ENCODE data around the gene PEX11B. TPM values are rescaled to one million over a fixed set of nuclear protein-coding genes. Genes with fewer than 3 reads are reported as not detected.
A peak's percentile ranks its signal among the peaks of the same experiment; 100 is the strongest.

Gene PEX11B
- total and polyA plus RNA-seq, 2 donors from 2014 or later = 35.7 to 50.5 TPM

GRCh38 chr1:145944532-145944931, 26.0 kb upstream of the PEX11B start:
- H3K4me3 ChIP-seq (ENCODE audit: low read length in 3 of 3) = no peak overlapping the region
- intact Hi-C loops (cut with DNase I) = no loop called here
- DNase-seq (no peak), FAIRE-seq (no peak)
- peaks cover 0 to 3% (median 0%) of the 10 kb centered on the region in 3 donors for H3K36me3 ChIP-seq (ENCODE audit: control insufficient read depth in 2 of 3, insufficient read depth in 3 of 3, low read length in 3 of 3)
- no peak overlapping the region for H3K9ac ChIP-seq (ENCODE audit: low read length in 3 of 3)
- TF ChIP-seq, protein P1, sequence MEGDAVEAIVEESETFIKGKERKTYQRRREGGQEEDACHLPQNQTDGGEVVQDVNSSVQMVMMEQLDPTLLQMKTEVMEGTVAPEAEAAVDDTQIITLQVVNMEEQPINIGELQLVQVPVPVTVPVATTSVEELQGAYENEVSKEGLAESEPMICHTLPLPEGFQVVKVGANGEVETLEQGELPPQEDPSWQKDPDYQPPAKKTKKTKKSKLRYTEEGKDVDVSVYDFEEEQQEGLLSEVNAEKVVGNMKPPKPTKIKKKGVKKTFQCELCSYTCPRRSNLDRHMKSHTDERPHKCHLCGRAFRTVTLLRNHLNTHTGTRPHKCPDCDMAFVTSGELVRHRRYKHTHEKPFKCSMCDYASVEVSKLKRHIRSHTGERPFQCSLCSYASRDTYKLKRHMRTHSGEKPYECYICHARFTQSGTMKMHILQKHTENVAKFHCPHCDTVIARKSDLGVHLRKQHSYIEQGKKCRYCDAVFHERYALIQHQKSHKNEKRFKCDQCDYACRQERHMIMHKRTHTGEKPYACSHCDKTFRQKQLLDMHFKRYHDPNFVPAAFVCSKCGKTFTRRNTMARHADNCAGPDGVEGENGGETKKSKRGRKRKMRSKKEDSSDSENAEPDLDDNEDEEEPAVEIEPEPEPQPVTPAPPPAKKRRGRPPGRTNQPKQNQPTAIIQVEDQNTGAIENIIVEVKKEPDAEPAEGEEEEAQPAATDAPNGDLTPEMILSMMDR (IDR thresholded peaks at IDR 0.05; ENCODE audit: borderline replicate concordance, extremely low read depth, insufficient read depth) = no peak
- no peak overlapping the region for H3K27ac ChIP-seq (ENCODE audit: low read depth in 2 of 2, low read length in 2 of 2)
- no peaks in the 10 kb centered on the region for H3K4me1 ChIP-seq (ENCODE audit: control insufficient read depth in 2 of 3, insufficient read depth in 2 of 3, low read depth in 1 of 3, low read length in 3 of 3)
- no peaks in the 10 kb centered on the region for H3K27me3 ChIP-seq (ENCODE audit: control insufficient read depth, insufficient read depth, low read length)
- H3K9me3 ChIP-seq (ENCODE audit: control insufficient read depth in 2 of 3, insufficient read depth in 1 of 3, low read length in 3 of 3) = no peaks in the 10 kb centered on the region

GRCh38 chr1:145942871-145943270, 24.4 kb upstream of the PEX11B start:
- Histone ChIP-seq H3K9ac (ENCODE audit: low read length in 3 of 3) (no peak overlapping the region), H3K36me3 (ENCODE audit: control insufficient read depth in 2 of 3, insufficient read depth in 3 of 3, low read length in 3 of 3) (peaks cover 0 to 3% (median 0%) of the 10 kb centered on the region in 3 donors)

GRCh38 chr1:145942405-145942804, 23.9 kb upstream of the PEX11B start:
- TF ChIP-seq, protein P1 (IDR thresholded peaks at IDR 0.05; ENCODE audit: borderline replicate concordance, extremely low read depth, insufficient read depth) = no peak
- DNase-seq = peak in 1 of 5 donors; percentile 16
- H3K27me3 ChIP-seq (ENCODE audit: control insufficient read depth, insufficient read depth, low read length) = no peaks in the 10 kb centered on the region
- no peak for FAIRE-seq
- H3K36me3 ChIP-seq (ENCODE audit: control insufficient read depth in 2 of 3, insufficient read depth in 3 of 3, low read length in 3 of 3) = peaks cover 0 to 3% (median 0%) of the 10 kb centered on the region in 3 donors
- no peak overlapping the region for H3K4me3 ChIP-seq (ENCODE audit: low read length in 3 of 3)
- no peaks in the 10 kb centered on the region for H3K9me3 ChIP-seq (ENCODE audit: control insufficient read depth in 2 of 3, insufficient read depth in 1 of 3, low read length in 3 of 3)
- H3K4me1 ChIP-seq (ENCODE audit: control insufficient read depth in 2 of 3, insufficient read depth in 2 of 3, low read depth in 1 of 3, low read length in 3 of 3) = no peaks in the 10 kb centered on the region
- no peak overlapping the region for H3K27ac ChIP-seq (ENCODE audit: low read depth in 2 of 2, low read length in 2 of 2)
- intact Hi-C loops (cut with DNase I) = no loop called here
- no peak overlapping the region for H3K9ac ChIP-seq (ENCODE audit: low read length in 3 of 3)

More at GRCh38 chr1:145942871-145943270, 24.4 kb upstream of the PEX11B start:
- no peak for DNase-seq
- Histone ChIP-seq H3K4me3 (ENCODE audit: low read length in 3 of 3) (no peak overlapping the region), H3K9me3 (ENCODE audit: control insufficient read depth in 2 of 3, insufficient read depth in 1 of 3, low read length in 3 of 3) (no peaks in the 10 kb centered on the region), H3K27me3 (ENCODE audit: control insufficient read depth, insufficient read depth, low read length) (no peaks in the 10 kb centered on the region), H3K27ac (ENCODE audit: low read depth in 2 of 2, low read length in 2 of 2) (no peak overlapping the region), H3K4me1 (ENCODE audit: control insufficient read depth in 2 of 3, insufficient read depth in 2 of 3, low read depth in 1 of 3, low read length in 3 of 3) (no peaks in the 10 kb centered on the region)
- intact Hi-C loops (cut with DNase I) = no loop called here
- TF ChIP-seq, protein P1 (IDR thresholded peaks at IDR 0.05; ENCODE audit: borderline replicate concordance, extremely low read depth, insufficient read depth) = no peak
- FAIRE-seq = no peak

- Histone ChIP-seq H3K4me3 (ENCODE audit: low read length in 3 of 3) (no peak overlapping the region), H3K36me3 (ENCODE audit: control insufficient read depth in 2 of 3, insufficient read depth in 3 of 3, low read length in 3 of 3) (peaks cover 0 to 6% (median 5%) of the 10 kb centered on the region in 3 donors), H3K27me3 (ENCODE audit: control insufficient read depth, insufficient read depth, low read length) (no peaks in the 10 kb centered on the region), H3K27ac (ENCODE audit: low read depth in 2 of 2, low read length in 2 of 2) (no peak overlapping the region), H3K9ac (ENCODE audit: low read length in 3 of 3) (no peak overlapping the region), H3K9me3 (ENCODE audit: control insufficient read depth in 2 of 3, insufficient read depth in 1 of 3, low read length in 3 of 3) (no peaks in the 10 kb centered on the region), H3K4me1 (ENCODE audit: control insufficient read depth in 2 of 3, insufficient read depth in 2 of 3, low read depth in 1 of 3, low read length in 3 of 3) (no peaks in the 10 kb centered on the region)
- FAIRE-seq (no peak), DNase-seq (no peak)
- TF ChIP-seq, protein P1 (IDR thresholded peaks at IDR 0.05; ENCODE audit: borderline replicate concordance, extremely low read depth, insufficient read depth) = no peak
- intact Hi-C loops (cut with DNase I) = no loop called here
These were observed 18.9 kb upstream of the PEX11B start for GRCh38 chr1:145937436-145937835.

Data from kidney (tissue), 14 donors.